SU-DHL-6 (cell line): Measurements from ENCODE around the gene P3H2.
"Not testable (repeated sequence)": the region's sequence is repeated elsewhere in the genome, so short reads cannot be mapped to it uniquely, and the experiment has no call there.

Experiments used
- H2AFZ ChIP-seq: fragments of 200-600 bp; sonication (generic); 2 replicates; pipeline ENCODE4 v1.6.1; 2014; ENCODE audit warnings: low read depth, mild to moderate bottlenecking, moderate library complexity, mixed read lengths, antibody characterized with exemption, low read length; ENCODE audit not compliant: severe bottlenecking
- H3F3A ChIP-seq: fragments of 200-600 bp; shearing (Covaris generic); 2 replicates; pipeline ENCODE4 v1.6.0; 2016; ENCODE audit warnings: antibody characterized with exemption, mild to moderate bottlenecking; ENCODE audit not compliant: insufficient read depth
- H3K27ac ChIP-seq: fragments of 200-600 bp; sonication (generic); 2 replicates; pipeline ENCODE4 v1.5.1; 2016; ENCODE audit warnings: low read depth, mild to moderate bottlenecking, low read length, moderate library complexity, mixed read lengths
- H3K27me3 ChIP-seq: fragments of 200-600 bp; sonication (generic), shearing (Covaris generic); 2 replicates; pipeline ENCODE4 v1.6.0; 2014; ENCODE audit warnings: mild to moderate bottlenecking, low read length
- H3K36me3 ChIP-seq: fragments of 200-600 bp; sonication (generic); 2 replicates; pipeline ENCODE4 v1.6.1; 2014; ENCODE audit warnings: mild to moderate bottlenecking, low read length, mixed read lengths
- H3K4me2 ChIP-seq: fragments of 300-600, 200-600 bp; shearing (Covaris generic), sonication (generic); 2 replicates; pipeline ENCODE4 v1.6.0; 2014; ENCODE audit warnings: low read length, low read depth, mild to moderate bottlenecking; ENCODE audit not compliant: poor library complexity, severe bottlenecking
- H3K4me3 ChIP-seq: fragments of 200-600 bp; sonication (generic); 2 replicates; pipeline ENCODE4 v1.5.1; 2014; ENCODE audit warnings: antibody characterized with exemption, low read length, mild to moderate bottlenecking, mixed read lengths; ENCODE audit not compliant: insufficient read depth, poor library complexity, severe bottlenecking
- H3K79me2 ChIP-seq: fragments of 200-600 bp; sonication (generic); 2 replicates; pipeline ENCODE4 v1.6.1; 2014; ENCODE audit warnings: mild to moderate bottlenecking, low read length, moderate library complexity; ENCODE audit not compliant: insufficient read depth
- H3K9ac ChIP-seq: fragments of 200-600 bp; sonication (generic); 2 replicates; pipeline ENCODE4 v1.7.0; 2014; ENCODE audit warnings: mild to moderate bottlenecking, low read length
- H3K9me2 ChIP-seq: fragments of 200-600 bp; sonication (generic); replicated peaks from 2 replicates; pipeline ENCODE4 v1.6.1; 2014; ENCODE audit warnings: low read length; ENCODE audit not compliant: insufficient read depth
- H3K9me3 ChIP-seq: fragments of 200-600 bp; sonication (generic); 2 replicates; pipeline ENCODE4 v1.6.1; 2014; ENCODE audit warnings: low read length, mixed read lengths; ENCODE audit not compliant: insufficient read depth
- H4K20me1 ChIP-seq: fragments of 200-600 bp; sonication (generic); 2 replicates; pipeline ENCODE4 v1.6.1; 2014; ENCODE audit warnings: low read depth, mild to moderate bottlenecking, antibody characterized with exemption, low read length, moderate library complexity, mixed read lengths
- CTCF ChIP-seq: fragments of 200-600 bp; sonication (generic); IDR thresholded peaks from one replicate; pipeline ENCODE4 v1.5.1; 2017; ENCODE audit warnings: antibody characterized with exemption, mild to moderate bottlenecking, low read length, moderate library complexity; ENCODE audit not compliant: insufficient read depth, poor library complexity, severe bottlenecking
- EZH2phosphoT487 ChIP-seq: fragments of 200-600 bp; sonication (generic), shearing (Covaris generic); conservative IDR thresholded peaks from 2 replicates; pipeline ENCODE4 v1.6.1; 2018; ENCODE audit warnings: mild to moderate bottlenecking, antibody characterized with exemption, low read length, moderate library complexity, mixed read lengths

P3H2 gene

DNA sequence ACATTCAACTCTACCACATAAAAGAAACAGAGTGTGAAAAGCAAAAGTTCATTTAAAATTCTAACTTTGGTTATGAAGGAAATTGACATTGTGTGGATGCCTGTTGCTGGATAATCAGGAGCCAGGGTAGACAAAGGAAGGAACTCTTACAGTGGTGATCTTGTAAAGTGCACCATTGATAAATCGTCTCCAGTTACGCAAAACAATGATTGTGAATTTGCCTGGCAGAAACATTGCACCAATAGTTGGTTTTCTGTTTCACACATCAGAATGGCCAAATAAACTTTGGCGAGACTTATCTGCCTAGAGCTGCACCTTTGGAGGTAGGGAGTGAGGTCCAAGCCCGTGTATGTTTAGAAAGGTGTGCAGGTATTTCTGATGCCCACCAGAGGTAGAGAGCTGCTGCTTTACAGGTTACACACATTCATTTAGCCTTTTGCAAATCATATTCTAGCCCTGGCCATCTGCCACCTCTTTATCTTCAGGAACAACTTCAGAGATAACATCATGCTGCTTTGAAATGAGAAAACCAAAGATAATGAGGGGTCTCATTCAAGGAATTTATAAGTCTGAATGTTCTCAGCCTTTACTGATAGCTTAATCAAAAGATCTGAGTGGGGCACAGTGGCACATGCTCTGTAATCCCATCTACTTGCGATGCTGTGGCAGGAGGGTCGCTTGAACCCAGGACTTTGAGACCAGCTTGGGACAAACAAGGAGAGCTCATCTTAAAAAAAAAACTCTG is 47.4 kb upstream of the P3H2 start:
- Histone ChIP-seq H3K27me3 (no peaks in the 10 kb centered on the region), H2AFZ (no peak overlapping the region), H3K4me3 (no peak overlapping the region), H3K4me2 (no peak overlapping the region), H3K9me3 (0 out of 2 replicates have a peak, but pooled peaks cover 4% of the 10 kb centered on the region), H3K36me3 (no peaks in the 10 kb centered on the region), H3K79me2 (no peaks in the 10 kb centered on the region), H3F3A (no peaks in the 10 kb centered on the region), H3K27ac (no peak overlapping the region), H3K9ac (no peak overlapping the region), H3K9me2 (no peaks in the 10 kb centered on the region), H4K20me1 (no peaks in the 10 kb centered on the region)
- no peak for TF ChIP-seq EZH2phosphoT487

- Histone ChIP-seq H3F3A (no peaks in the 10 kb centered on the region), H3K4me2 (no peak overlapping the region), H4K20me1 (no peaks in the 10 kb centered on the region)
These were observed 46.3 kb upstream of the P3H2 start for GRCh38 chr3:190166948-190167347.

GRCh38 chr3:190165253-190165652 is 44.6 kb upstream of the P3H2 start:
- no peaks in the 10 kb centered on the region for H3K79me2 ChIP-seq
- H3K4me3 ChIP-seq: no peak overlapping the region
- H2AFZ ChIP-seq: no peak overlapping the region
- H3K36me3 ChIP-seq: no peaks in the 10 kb centered on the region
- 0 out of 2 replicates have a peak, but pooled peaks cover 4% of the 10 kb centered on the region for H3K9me3 ChIP-seq
- H3F3A ChIP-seq: no peaks in the 10 kb centered on the region
- no peak overlapping the region for H3K4me2 ChIP-seq
- no peaks in the 10 kb centered on the region for H4K20me1 ChIP-seq
- H3K27ac ChIP-seq: no peak overlapping the region
- no peak overlapping the region for H3K9ac ChIP-seq
- no peak for TF ChIP-seq CTCF
- TF ChIP-seq EZH2phosphoT487: no peak
- no peaks in the 10 kb centered on the region for H3K27me3 ChIP-seq
- no peaks in the 10 kb centered on the region for H3K9me2 ChIP-seq

More at GRCh38 chr3:190166948-190167347, 46.3 kb upstream of the P3H2 start:
- Histone ChIP-seq H3K9ac (no peak overlapping the region), H3K27ac (no peak overlapping the region), H3K79me2 (no peaks in the 10 kb centered on the region), H3K9me3 (0 out of 2 replicates have a peak, but pooled peaks cover 4% of the 10 kb centered on the region), H3K4me3 (no peak overlapping the region), H3K36me3 (no peaks in the 10 kb centered on the region), H3K27me3 (no peaks in the 10 kb centered on the region), H3K9me2 (no peaks in the 10 kb centered on the region), H2AFZ (no peak overlapping the region)
- no peak for TF ChIP-seq EZH2phosphoT487
- no peak for TF ChIP-seq CTCF

DNA sequence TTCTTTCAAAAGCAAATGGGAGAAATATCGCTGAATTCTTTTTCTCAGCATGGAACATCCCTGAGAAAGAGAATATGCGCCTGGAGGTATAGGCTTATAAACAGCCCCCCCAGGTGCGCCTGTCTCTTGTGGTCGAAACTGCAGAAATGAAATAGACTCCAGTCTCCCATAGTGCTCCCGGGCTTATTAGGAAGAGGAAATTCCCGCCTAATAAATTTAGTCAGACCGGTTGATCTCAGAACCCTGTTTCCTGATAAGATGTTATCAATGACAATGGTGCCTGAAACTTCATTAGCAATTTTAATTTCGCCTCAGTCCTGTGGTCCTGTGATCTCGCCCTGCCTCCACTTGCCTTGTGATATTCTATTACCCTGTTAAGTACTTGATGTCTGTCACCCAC is 41.3 kb upstream of the P3H2 start:
- H3K36me3 ChIP-seq, H3K27me3 ChIP-seq, H3K9ac ChIP-seq, H3K4me2 ChIP-seq, H3K4me3 ChIP-seq, H3F3A ChIP-seq, H3K9me3 ChIP-seq, H3K79me2 ChIP-seq, H3K27ac ChIP-seq, H4K20me1 ChIP-seq, H3K9me2 ChIP-seq, H2AFZ ChIP-seq: not testable (repeated sequence)
